HepG2 (cell line): Measurements from ENCODE around the gene METTL2A. TPM values are rescaled to one million over a fixed set of nuclear protein-coding genes. Genes with fewer than 3 reads are reported as not detected.

Source experiments
- polyA plus RNA-seq, 8 experiments: library from polyadenylated mRNA; depleted of rRNA in 3 of 8; stranded (reverse) in 7 of 8; unstranded in 1 of 8; fragments of >200 nt; fragmentation: Illumina TruSeq in 4 of 8; extraction: Trizol in 4 of 8; gene quantifications; 2 replicates each; pipeline versions ENCODE4 v1.2.1 to v1.2.3, GENCODE V29; 2011 to 2016; ENCODE audit warnings: low read depth in 4 of 8, missing spikeins in 1 of 8, mixed read lengths in 1 of 8; ENCODE audit not compliant: insufficient read depth in 1 of 8
- small RNA-seq, 3 experiments: library from RNA; depleted of rRNA; stranded (forward); fragments of <200 nt; gene quantifications; one replicate each; pipeline ENCODE3, GENCODE V24; 2012; ENCODE audit warnings: low read depth in 2 of 3, low replicate concordance in 1 of 3; ENCODE audit not compliant: insufficient read length in 3 of 3, insufficient read depth in 2 of 3
- total RNA-seq, 5 experiments: library from RNA; depleted of rRNA; stranded (reverse); fragments of >200 nt; fragmentation: Illumina TruSeq; extraction: Trizol; gene quantifications; 2 replicates each; pipeline ENCODE4 v1.2.3, GENCODE V29; 2016; ENCODE audit warnings: low read depth in 1 of 5

METTL2A gene
- total and polyA plus RNA-seq, 2 of the 13 experiments (the other 11 are each of a cell fraction or from before 2014, with no cell fraction given), result 15.6 to 32.3 TPM

Small RNA genes within 50 kb of the gene (small RNA-seq; reads per million reads assigned to genes)
- 0 to 0.97 (median 0.33) reads per million in 3 experiments for gene RNU7-52P

Other genes with a start within 250 kb of the METTL2A start
- not detected in 2 replicates for gene EFCAB3, start 43.3 kb upstream of the METTL2A start, total RNA-seq (2016; rRNA removed; fragmentation: Illumina TruSeq; extraction: Trizol)
- not detected in 2 replicates for gene EFCAB3, start 43.3 kb upstream of the METTL2A start, polyA plus RNA-seq (2011; rRNA removed)
- 58.7 and 64.6 TPM in 2 replicates for gene TLK2, start 54.9 kb downstream of the METTL2A start, total RNA-seq (2016; rRNA removed; fragmentation: Illumina TruSeq; extraction: Trizol)
- gene TLK2, start 54.9 kb downstream of the METTL2A start, polyA plus RNA-seq (2011; rRNA removed), result 58.8 and 60.8 TPM in 2 replicates
- not detected in 2 replicates for gene MRC2, start 203.8 kb downstream of the METTL2A start, total RNA-seq (2016; rRNA removed; fragmentation: Illumina TruSeq; extraction: Trizol)
- not detected in 2 replicates for gene MRC2, start 203.8 kb downstream of the METTL2A start, polyA plus RNA-seq (2011; rRNA removed)